HepG2 (cell line): ENCODE results near the gene CNPY4. TPM values are rescaled to one million over a fixed set of nuclear protein-coding genes. Genes with fewer than 3 reads are reported as not detected.

Source experiments
- HDAC2 ChIP-seq: sonication (generic); formaldehyde crosslinking; IDR thresholded peaks from 2 replicates; pipeline ENCODE4 v1.4.0; 2020; ENCODE audit warnings: missing genetic modification reagents
- HMGA1 ChIP-seq: sonication (generic); formaldehyde crosslinking; conservative IDR thresholded peaks from 2 replicates; pipeline ENCODE4 v1.4.0; 2020; ENCODE audit warnings: missing genetic modification reagents
- MTF2 ChIP-seq: sonication (generic); formaldehyde crosslinking; IDR thresholded peaks from 2 replicates; pipeline ENCODE4 v1.5.0; 2020; ENCODE audit warnings: missing genetic modification reagents, borderline replicate concordance
- NCOA1 ChIP-seq: sonication (generic); formaldehyde crosslinking; IDR thresholded peaks from 2 replicates; pipeline ENCODE4 v1.9.0; 2021; ENCODE audit warnings: missing genetic modification reagents
- PITX1 ChIP-seq: sonication (generic); formaldehyde crosslinking; IDR thresholded peaks from 2 replicates; pipeline ENCODE4 v1.5.1; 2020; ENCODE audit warnings: mild to moderate bottlenecking, missing genetic modification reagents
- TBX2 ChIP-seq: sonication (generic); formaldehyde crosslinking; IDR thresholded peaks from 2 replicates; pipeline ENCODE4 v1.5.0; 2020; ENCODE audit warnings: missing genetic modification reagents, mild to moderate bottlenecking, borderline replicate concordance
- ZBED4 ChIP-seq: sonication (generic); formaldehyde crosslinking; IDR thresholded peaks from 2 replicates; pipeline ENCODE4 v1.4.0; 2020; ENCODE audit warnings: missing genetic modification reagents, borderline replicate concordance
- ZMYM4 ChIP-seq: sonication (generic); formaldehyde crosslinking; IDR thresholded peaks from 2 replicates; pipeline ENCODE4 v1.8.1; 2023; ENCODE audit warnings: mild to moderate bottlenecking, missing genetic modification reagents
- ZNF230 ChIP-seq: sonication (generic); formaldehyde crosslinking; IDR thresholded peaks from 2 replicates; pipeline ENCODE4 v1.4.0; 2020; ENCODE audit warnings: mild to moderate bottlenecking, missing genetic modification reagents
- ZNF451 ChIP-seq: sonication (generic); formaldehyde crosslinking; IDR thresholded peaks from 2 replicates; pipeline ENCODE4 v1.5.0; 2020; ENCODE audit warnings: mild to moderate bottlenecking, missing genetic modification reagents
- ZNF703 ChIP-seq: sonication (generic); formaldehyde crosslinking; IDR thresholded peaks from 2 replicates; pipeline ENCODE4 v1.5.1; 2020; ENCODE audit warnings: missing genetic modification reagents, mild to moderate bottlenecking, moderate library complexity, borderline replicate concordance
- ZNF768 ChIP-seq: sonication (generic); formaldehyde crosslinking; IDR thresholded peaks from 2 replicates; pipeline ENCODE4 v1.4.0; 2020; ENCODE audit warnings: missing genetic modification reagents
- ZNF776 ChIP-seq: sonication (generic); formaldehyde crosslinking; IDR thresholded peaks from 2 replicates; pipeline ENCODE4 v1.4.0; 2020; ENCODE audit warnings: mild to moderate bottlenecking, missing genetic modification reagents
- ZNF878 ChIP-seq: sonication (generic); formaldehyde crosslinking; IDR thresholded peaks from 2 replicates; pipeline ENCODE4 v1.8.1; 2023; ENCODE audit warnings: mild to moderate bottlenecking, missing genetic modification reagents, moderate library complexity
- polyA plus RNA-seq, 8 experiments: library from polyadenylated mRNA; depleted of rRNA in 3 of 8; stranded (reverse) in 7 of 8; unstranded in 1 of 8; fragments of >200 nt; fragmentation: Illumina TruSeq in 4 of 8; extraction: Trizol in 4 of 8; gene quantifications; 2 replicates each; pipeline versions ENCODE4 v1.2.1 to v1.2.3, GENCODE V29; 2011 to 2016; ENCODE audit warnings: low read depth in 4 of 8, missing spikeins in 1 of 8, mixed read lengths in 1 of 8; ENCODE audit not compliant: insufficient read depth in 1 of 8
- total RNA-seq, 5 experiments: library from RNA; depleted of rRNA; stranded (reverse); fragments of >200 nt; fragmentation: Illumina TruSeq; extraction: Trizol; gene quantifications; 2 replicates each; pipeline ENCODE4 v1.2.3, GENCODE V29; 2016; ENCODE audit warnings: low read depth in 1 of 5
- TF ChIP-seq, protein P1 (sequence below): sonication (generic); formaldehyde crosslinking; IDR thresholded peaks from 2 replicates; pipeline ENCODE4 v1.8.0; 2022; ENCODE audit warnings: missing genetic modification reagents, mild to moderate bottlenecking, moderate library complexity, borderline replicate concordance
- TF ChIP-seq, protein P2 (sequence below): sonication (generic); formaldehyde crosslinking; conservative IDR thresholded peaks from 2 replicates; pipeline ENCODE4 v1.8.1; 2023; ENCODE audit warnings: missing genetic modification reagents
- TF ChIP-seq, protein P3 (sequence below): sonication (generic); formaldehyde crosslinking; IDR thresholded peaks from 2 replicates; pipeline ENCODE4 v1.5.1; 2020; ENCODE audit warnings: mild to moderate bottlenecking, missing genetic modification reagents, moderate library complexity

CNPY4 gene
- total and polyA plus RNA-seq, 2 of the 13 experiments (the other 11 are each of a cell fraction or from before 2014, with no cell fraction given), result 6.2 to 12.7 TPM

GRCh38 chr7:100127866-100128636, 8.6 kb downstream of the CNPY4 start (continued):
- TF ChIP-seq ZBED4 (CRISPR knock-in tag) (no peak), HMGA1 (CRISPR knock-in tag) (no peak), HDAC2 (CRISPR knock-in tag) (no peak), ZMYM4 (CRISPR knock-in tag) (0 out of 2 replicates have a peak, but pooled peaks have one; percentile 12), ZNF230 (CRISPR knock-in tag) (0 out of 2 replicates have a peak, but pooled peaks have one; percentile 61), ZNF878 (CRISPR knock-in tag) (no peak), ZNF768 (CRISPR knock-in tag) (peak; percentile 12; the same call in 1 of the 2 replicates), PITX1 (CRISPR knock-in tag) (no peak), NCOA1 (CRISPR knock-in tag) (peak; percentile 87; the same call in 1 of the 2 replicates), MTF2 (CRISPR knock-in tag) (0 out of 2 replicates have a peak, but pooled peaks have one; percentile 62), ZNF703 (CRISPR knock-in tag) (0 out of 2 replicates have a peak, but pooled peaks have one; percentile 12), TBX2 (0 out of 2 replicates have a peak, but pooled peaks have one; percentile 15), ZNF776 (CRISPR knock-in tag) (0 out of 2 replicates have a peak, but pooled peaks have one; percentile 66), ZNF451 (CRISPR knock-in tag) (peak; percentile 50; the same call in 1 of the 2 replicates)
- TF ChIP-seq, protein P1, sequence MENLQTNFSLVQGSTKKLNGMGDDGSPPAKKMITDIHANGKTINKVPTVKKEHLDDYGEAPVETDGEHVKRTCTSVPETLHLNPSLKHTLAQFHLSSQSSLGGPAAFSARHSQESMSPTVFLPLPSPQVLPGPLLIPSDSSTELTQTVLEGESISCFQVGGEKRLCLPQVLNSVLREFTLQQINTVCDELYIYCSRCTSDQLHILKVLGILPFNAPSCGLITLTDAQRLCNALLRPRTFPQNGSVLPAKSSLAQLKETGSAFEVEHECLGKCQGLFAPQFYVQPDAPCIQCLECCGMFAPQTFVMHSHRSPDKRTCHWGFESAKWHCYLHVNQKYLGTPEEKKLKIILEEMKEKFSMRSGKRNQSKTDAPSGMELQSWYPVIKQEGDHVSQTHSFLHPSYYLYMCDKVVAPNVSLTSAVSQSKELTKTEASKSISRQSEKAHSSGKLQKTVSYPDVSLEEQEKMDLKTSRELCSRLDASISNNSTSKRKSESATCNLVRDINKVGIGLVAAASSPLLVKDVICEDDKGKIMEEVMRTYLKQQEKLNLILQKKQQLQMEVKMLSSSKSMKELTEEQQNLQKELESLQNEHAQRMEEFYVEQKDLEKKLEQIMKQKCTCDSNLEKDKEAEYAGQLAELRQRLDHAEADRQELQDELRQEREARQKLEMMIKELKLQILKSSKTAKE (CRISPR knock-in tag), result no peak
- TF ChIP-seq, protein P2, sequence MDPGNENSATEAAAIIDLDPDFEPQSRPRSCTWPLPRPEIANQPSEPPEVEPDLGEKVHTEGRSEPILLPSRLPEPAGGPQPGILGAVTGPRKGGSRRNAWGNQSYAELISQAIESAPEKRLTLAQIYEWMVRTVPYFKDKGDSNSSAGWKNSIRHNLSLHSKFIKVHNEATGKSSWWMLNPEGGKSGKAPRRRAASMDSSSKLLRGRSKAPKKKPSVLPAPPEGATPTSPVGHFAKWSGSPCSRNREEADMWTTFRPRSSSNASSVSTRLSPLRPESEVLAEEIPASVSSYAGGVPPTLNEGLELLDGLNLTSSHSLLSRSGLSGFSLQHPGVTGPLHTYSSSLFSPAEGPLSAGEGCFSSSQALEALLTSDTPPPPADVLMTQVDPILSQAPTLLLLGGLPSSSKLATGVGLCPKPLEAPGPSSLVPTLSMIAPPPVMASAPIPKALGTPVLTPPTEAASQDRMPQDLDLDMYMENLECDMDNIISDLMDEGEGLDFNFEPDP (CRISPR knock-in tag), result no peak
- TF ChIP-seq, protein P3, sequence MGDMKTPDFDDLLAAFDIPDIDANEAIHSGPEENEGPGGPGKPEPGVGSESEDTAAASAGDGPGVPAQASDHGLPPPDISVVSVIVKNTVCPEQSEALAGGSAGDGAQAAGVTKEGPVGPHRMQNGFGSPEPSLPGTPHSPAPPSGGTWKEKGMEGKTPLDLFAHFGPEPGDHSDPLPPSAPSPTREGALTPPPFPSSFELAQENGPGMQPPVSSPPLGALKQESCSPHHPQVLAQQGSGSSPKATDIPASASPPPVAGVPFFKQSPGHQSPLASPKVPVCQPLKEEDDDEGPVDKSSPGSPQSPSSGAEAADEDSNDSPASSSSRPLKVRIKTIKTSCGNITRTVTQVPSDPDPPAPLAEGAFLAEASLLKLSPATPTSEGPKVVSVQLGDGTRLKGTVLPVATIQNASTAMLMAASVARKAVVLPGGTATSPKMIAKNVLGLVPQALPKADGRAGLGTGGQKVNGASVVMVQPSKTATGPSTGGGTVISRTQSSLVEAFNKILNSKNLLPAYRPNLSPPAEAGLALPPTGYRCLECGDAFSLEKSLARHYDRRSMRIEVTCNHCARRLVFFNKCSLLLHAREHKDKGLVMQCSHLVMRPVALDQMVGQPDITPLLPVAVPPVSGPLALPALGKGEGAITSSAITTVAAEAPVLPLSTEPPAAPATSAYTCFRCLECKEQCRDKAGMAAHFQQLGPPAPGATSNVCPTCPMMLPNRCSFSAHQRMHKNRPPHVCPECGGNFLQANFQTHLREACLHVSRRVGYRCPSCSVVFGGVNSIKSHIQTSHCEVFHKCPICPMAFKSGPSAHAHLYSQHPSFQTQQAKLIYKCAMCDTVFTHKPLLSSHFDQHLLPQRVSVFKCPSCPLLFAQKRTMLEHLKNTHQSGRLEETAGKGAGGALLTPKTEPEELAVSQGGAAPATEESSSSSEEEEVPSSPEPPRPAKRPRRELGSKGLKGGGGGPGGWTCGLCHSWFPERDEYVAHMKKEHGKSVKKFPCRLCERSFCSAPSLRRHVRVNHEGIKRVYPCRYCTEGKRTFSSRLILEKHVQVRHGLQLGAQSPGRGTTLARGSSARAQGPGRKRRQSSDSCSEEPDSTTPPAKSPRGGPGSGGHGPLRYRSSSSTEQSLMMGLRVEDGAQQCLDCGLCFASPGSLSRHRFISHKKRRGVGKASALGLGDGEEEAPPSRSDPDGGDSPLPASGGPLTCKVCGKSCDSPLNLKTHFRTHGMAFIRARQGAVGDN (CRISPR knock-in tag), result peak; percentile 76
